Ascending aorta (tissue), 2 donors: ENCODE measurements around the gene CPE. TPM values are rescaled to one million over a fixed set of nuclear protein-coding genes. Genes with fewer than 3 reads are reported as not detected.

Source experiments
- DNase-seq, 2 donors: peaks; one replicate each; pipeline ENCODE4 v3.0.0-alpha.2; 2019; ENCODE audit warnings: low spot score in 2 of 2
- H3K27ac ChIP-seq, 2 donors: fragments of 200-600 bp; sonication (generic); one replicate each; pipeline ENCODE4 v1.5.1; 2016 to 2017; ENCODE audit warnings: mild to moderate bottlenecking in 1 of 2
- H3K27me3 ChIP-seq: fragments of 200-600 bp; sonication (generic); one replicate; pipeline ENCODE4 v1.5.1; 2017
- H3K36me3 ChIP-seq, 2 donors: fragments of 200-600 bp; sonication (generic); one replicate each; pipeline ENCODE4 v1.5.1; 2016
- H3K4me1 ChIP-seq, 2 donors: fragments of 200-600 bp; sonication (generic); one replicate each; pipeline ENCODE4 v1.5.1; 2016 to 2017; ENCODE audit warnings: mild to moderate bottlenecking in 1 of 2
- H3K4me3 ChIP-seq, 2 donors: fragments of 200-600 bp; sonication (generic); one replicate each; pipeline ENCODE4 v1.5.1; 2016 to 2017; ENCODE audit warnings: mild to moderate bottlenecking in 1 of 2
- H3K9me3 ChIP-seq, 2 donors: fragments of 200-600 bp; sonication (generic); one replicate each; pipeline ENCODE4 v1.5.1; 2016
- CTCF ChIP-seq, 3 experiments: fragments of 200-600 bp in 2 of 3; fragments of 450-650 bp in 1 of 3; sonication (generic) in 2 of 3; IDR thresholded peaks; one replicate each; pipeline ENCODE4 v1.5.1; 2016 to 2019; ENCODE audit warnings: antibody characterized with exemption in 3 of 3, mild to moderate bottlenecking in 1 of 3, moderate library complexity in 1 of 3
- intact Hi-C: fragments of 100-400 bp; cut with DNase I; formaldehyde crosslinking; loops from one replicate; pipeline ENCODE4 v1.15.1; 2023
- total RNA-seq: library from RNA; depleted of rRNA; stranded (reverse); fragments of >200 nt; gene quantifications from one replicate; pipeline ENCODE4 v1.1.0, GENCODE V29; 2016

CPE gene
- total RNA-seq, 1 donor from 2014 or later, result 199 TPM

DNA sequence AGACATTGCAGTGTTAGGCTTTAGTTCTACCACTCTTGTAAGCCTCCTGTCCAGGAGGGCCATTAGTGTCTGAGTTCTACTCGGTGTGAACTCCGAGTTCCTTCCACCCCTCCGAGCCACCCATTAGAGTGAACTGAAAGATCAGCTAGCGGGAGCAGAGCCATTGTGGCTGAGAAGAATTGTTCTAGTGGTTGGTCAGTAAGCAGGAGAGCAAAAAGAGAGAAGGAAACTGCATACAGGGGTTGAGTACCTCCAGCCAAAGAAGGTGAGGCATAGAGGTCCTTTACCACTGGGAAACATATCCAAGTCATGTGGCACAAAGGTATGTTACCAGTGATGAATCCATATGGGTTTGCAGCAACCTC is 96.9 kb downstream of the CPE start:
- no peak for TF ChIP-seq CTCF (IDR thresholded peaks at IDR 0.05)
- Histone ChIP-seq H3K36me3 (peaks cover 0 to 3% of the 10 kb centered on the region in 2 donors), H3K9me3 (no peaks in the 10 kb centered on the region), H3K4me1 (no peaks in the 10 kb centered on the region), H3K27ac (no peak overlapping the region), H3K4me3 (no peak overlapping the region), H3K27me3 (no peaks in the 10 kb centered on the region)
- intact Hi-C loops, result no loop called here
- no peak for DNase-seq

DNA sequence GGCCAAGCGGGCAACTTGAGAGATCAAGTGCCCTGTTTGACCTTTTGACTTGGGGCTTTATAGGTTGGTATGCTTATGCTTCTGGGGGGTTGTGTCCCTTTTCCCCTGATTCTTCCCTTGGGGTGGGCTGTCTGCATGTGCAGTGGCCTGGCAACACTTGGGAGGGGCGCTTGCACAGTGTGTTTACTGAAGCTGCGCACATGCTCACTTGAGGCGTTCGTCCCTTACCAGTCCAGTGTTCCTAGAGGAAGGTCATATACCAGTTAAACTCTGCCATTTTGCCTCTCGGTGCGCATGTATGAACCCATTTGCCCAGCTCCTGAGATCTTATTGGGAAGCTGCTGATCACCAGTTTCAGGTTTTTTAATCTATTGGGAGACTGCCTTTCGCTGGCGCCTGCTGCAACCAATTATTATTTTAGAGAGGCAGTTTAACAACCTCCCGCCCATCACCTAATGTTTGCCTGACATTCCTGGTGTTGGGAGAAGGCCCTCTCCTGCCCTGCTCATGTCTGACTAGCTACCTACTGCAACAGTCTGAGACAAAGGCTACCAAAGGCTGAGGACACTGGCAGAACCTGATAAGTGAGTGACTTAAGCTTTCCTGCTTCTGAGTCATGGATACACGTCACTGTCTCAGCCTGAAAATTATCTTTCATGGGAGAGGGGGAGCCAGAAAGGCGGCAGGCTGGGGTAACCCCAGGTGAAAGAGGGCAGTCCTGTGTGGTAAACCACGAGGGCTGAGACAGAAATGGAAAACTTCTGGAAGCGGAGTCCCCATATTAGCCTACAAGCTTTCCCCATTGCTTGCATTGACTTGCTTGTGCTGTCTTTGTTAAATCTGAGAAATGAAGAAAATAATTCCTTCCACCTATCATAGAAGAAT is 97.6 kb downstream of the CPE start:
- Histone ChIP-seq H3K27me3 (no peaks in the 10 kb centered on the region), H3K27ac (no peak overlapping the region), H3K36me3 (peaks cover 0 to 3% of the 10 kb centered on the region in 2 donors), H3K9me3 (no peaks in the 10 kb centered on the region), H3K4me1 (peaks cover 0 to 4% of the 10 kb centered on the region in 2 donors), H3K4me3 (no peak overlapping the region)
- no peak for TF ChIP-seq CTCF (IDR thresholded peaks at IDR 0.05)
- DNase-seq, result no peak
- intact Hi-C loops, result no loop called here

GRCh38 chr4:165477799-165478198 is 99.0 kb downstream of the CPE start:
- H3K36me3 ChIP-seq, result no peaks in the 10 kb centered on the region
- DNase-seq, result no peak
- intact Hi-C loops, result no loop called here
- H3K4me1 ChIP-seq, result peaks cover 0 to 4% of the 10 kb centered on the region in 2 donors
- no peak overlapping the region for H3K4me3 ChIP-seq
- no peak for TF ChIP-seq CTCF (IDR thresholded peaks at IDR 0.05)
- H3K27ac ChIP-seq, result no peak overlapping the region
- no peaks in the 10 kb centered on the region for H3K27me3 ChIP-seq
- no peaks in the 10 kb centered on the region for H3K9me3 ChIP-seq

GRCh38 chr4:165478260-165478659 is 99.5 kb downstream of the CPE start:
- DNase-seq, result no peak
- no peaks in the 10 kb centered on the region for H3K9me3 ChIP-seq
- no peaks in the 10 kb centered on the region for H3K36me3 ChIP-seq
- H3K4me3 ChIP-seq, result no peak overlapping the region
- H3K27me3 ChIP-seq, result no peaks in the 10 kb centered on the region
- no peak for TF ChIP-seq CTCF (IDR thresholded peaks at IDR 0.05)
- no peak overlapping the region for H3K27ac ChIP-seq
- intact Hi-C loops, result no loop called here
- peaks cover 0 to 4% of the 10 kb centered on the region in 2 donors for H3K4me1 ChIP-seq

- peaks cover 0 to 4% of the 10 kb centered on the region in 2 donors for H3K4me1 ChIP-seq
- H3K36me3 ChIP-seq, result no peaks in the 10 kb centered on the region
- intact Hi-C loops, result no loop called here
- H3K4me3 ChIP-seq, result no peak overlapping the region
- no peaks in the 10 kb centered on the region for H3K9me3 ChIP-seq
- no peak for TF ChIP-seq CTCF (IDR thresholded peaks at IDR 0.05)
- no peak for DNase-seq
- H3K27me3 ChIP-seq, result no peaks in the 10 kb centered on the region
- no peak overlapping the region for H3K27ac ChIP-seq
These were observed 102.4 kb downstream of the CPE start for GRCh38 chr4:165481053-165481835.
